ENCODE data around the gene FAM13B.
A peak's percentile ranks its signal among the peaks of the same experiment; 100 is the strongest.
"Not testable (repeated sequence)": the region's sequence is repeated elsewhere in the genome, so short reads cannot be mapped to it uniquely, and the experiment has no call there.

The FAM13B gene

DNA sequence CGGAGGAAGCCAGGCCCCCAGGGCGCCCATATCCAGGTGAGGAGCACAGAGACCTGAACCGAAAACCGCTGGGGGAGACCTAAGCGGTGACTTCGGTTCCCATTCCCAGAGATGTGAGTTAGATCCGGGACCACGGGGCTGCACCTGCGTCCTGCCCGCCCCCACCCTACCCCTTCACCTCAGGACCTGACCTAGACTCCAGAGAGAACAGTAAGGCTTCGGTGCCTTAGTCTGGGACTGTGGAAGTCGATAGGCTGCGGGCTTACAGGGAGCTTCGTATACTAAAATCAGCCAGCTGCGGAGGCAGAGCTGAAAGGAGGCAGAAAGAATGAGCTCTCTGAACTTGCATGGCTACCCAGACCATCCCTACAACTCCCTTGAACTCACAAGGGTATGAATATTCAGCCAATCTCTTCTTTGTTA lies 518 bp upstream of the FAM13B start:
- Histone ChIP-seq H3K9ac (ENCODE audit: low read depth, low read length) (peak overlapping the region; percentile 87), H3K4me1 (ENCODE audit: insufficient read depth, low read length) (no peaks in the 10 kb centered on the region; the same call in 1 of the 2 replicates), H3K27ac (ENCODE audit: low read depth, low read length) (peak overlapping the region; percentile 100), H3K9me3 (ENCODE audit: insufficient read depth, low read depth, low read length) (no peaks in the 10 kb centered on the region), H3K4me3 (ENCODE audit: low read length) (peak overlapping the region; percentile 80), H3K36me3 (ENCODE audit: insufficient read depth, low read length) (no peaks in the 10 kb centered on the region), H3K27me3 (ENCODE audit: insufficient read depth, low read length) (no peaks in the 10 kb centered on the region)
- 3% methylated on average over 15 of the region's 15 CpGs for WGBS

- WGBS = 5% methylated on average over 24 of the region's 24 CpGs
- Histone ChIP-seq H3K27ac (ENCODE audit: low read depth, low read length) (peak overlapping the region; percentile 100), H3K9ac (ENCODE audit: low read depth, low read length) (peak overlapping the region; percentile 98), H3K36me3 (ENCODE audit: insufficient read depth, low read length) (0 out of 2 replicates have a peak, but pooled peaks cover 4% of the 10 kb centered on the region), H3K4me1 (ENCODE audit: insufficient read depth, low read length) (no peaks in the 10 kb centered on the region; the same call in 1 of the 2 replicates), H3K9me3 (ENCODE audit: insufficient read depth, low read depth, low read length) (no peaks in the 10 kb centered on the region), H3K27me3 (ENCODE audit: insufficient read depth, low read length) (no peaks in the 10 kb centered on the region), H3K4me3 (ENCODE audit: low read length) (peak overlapping the region; percentile 80)
Observed at GRCh38 chr5:138032028-138032571, 779 bp downstream of the FAM13B start.

- Histone ChIP-seq H3K9ac (ENCODE audit: low read depth, low read length) (no peak overlapping the region), H3K27me3 (ENCODE audit: insufficient read depth, low read length) (no peaks in the 10 kb centered on the region), H3K36me3 (ENCODE audit: insufficient read depth, low read length) (0 out of 2 replicates have a peak, but pooled peaks cover 4% of the 10 kb centered on the region), H3K4me3 (ENCODE audit: low read length) (no peak overlapping the region), H3K9me3 (ENCODE audit: insufficient read depth, low read depth, low read length) (no peaks in the 10 kb centered on the region), H3K4me1 (ENCODE audit: insufficient read depth, low read length) (no peaks in the 10 kb centered on the region; the same call in 1 of the 2 replicates), H3K27ac (ENCODE audit: low read depth, low read length) (no peak overlapping the region)
- 95% methylated on average over 2 of the region's 2 CpGs for WGBS
Observed at GRCh38 chr5:138029944-138030343, 2.9 kb downstream of the FAM13B start.

DNA sequence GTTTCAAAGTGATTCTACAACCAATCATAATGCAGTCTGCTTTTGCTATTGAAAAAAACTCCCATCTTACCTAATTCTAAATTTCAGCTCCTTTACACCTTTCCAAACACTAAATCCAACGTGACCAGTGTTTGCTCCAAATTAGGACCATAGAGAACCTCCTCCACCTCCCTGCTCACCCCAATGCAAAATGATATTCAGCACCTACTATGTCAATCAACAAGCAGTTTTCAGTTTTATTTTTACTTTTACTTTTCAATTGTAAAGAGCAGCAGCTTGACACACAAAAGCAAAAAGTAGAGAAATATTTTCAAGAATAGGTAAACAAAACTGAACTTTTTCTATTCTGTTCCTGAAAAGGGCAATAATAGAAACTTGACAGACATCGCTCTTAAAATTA lies 3.4 kb downstream of the FAM13B start:
- Histone ChIP-seq H3K36me3 (ENCODE audit: insufficient read depth, low read length) (0 out of 2 replicates have a peak, but pooled peaks cover 4% of the 10 kb centered on the region), H3K4me1 (ENCODE audit: insufficient read depth, low read length) (no peaks in the 10 kb centered on the region; the same call in 1 of the 2 replicates), H3K27ac (ENCODE audit: low read depth, low read length) (no peak overlapping the region), H3K4me3 (ENCODE audit: low read length) (no peak overlapping the region), H3K9me3 (ENCODE audit: insufficient read depth, low read depth, low read length) (no peaks in the 10 kb centered on the region), H3K9ac (ENCODE audit: low read depth, low read length) (no peak overlapping the region), H3K27me3 (ENCODE audit: insufficient read depth, low read length) (no peaks in the 10 kb centered on the region)
- 77% methylated on average over 1 of the region's 2 CpGs for WGBS

- no peaks in the 10 kb centered on the region for H3K9me3 ChIP-seq (ENCODE audit: insufficient read depth, low read depth, low read length)
- no peaks in the 10 kb centered on the region; the same call in 1 of the 2 replicates for H3K4me1 ChIP-seq (ENCODE audit: insufficient read depth, low read length)
- 0 out of 2 replicates have a peak, but pooled peaks cover 4% of the 10 kb centered on the region for H3K36me3 ChIP-seq (ENCODE audit: insufficient read depth, low read length)
- no peak overlapping the region for H3K9ac ChIP-seq (ENCODE audit: low read depth, low read length)
- 95% methylated on average over 5 of the region's 5 CpGs for WGBS
- no peaks in the 10 kb centered on the region for H3K27me3 ChIP-seq (ENCODE audit: insufficient read depth, low read length)
- no peak overlapping the region for H3K27ac ChIP-seq (ENCODE audit: low read depth, low read length)
- no peak overlapping the region for H3K4me3 ChIP-seq (ENCODE audit: low read length)
Observed at GRCh38 chr5:138028971-138029365, 3.9 kb downstream of the FAM13B start.

DNA sequence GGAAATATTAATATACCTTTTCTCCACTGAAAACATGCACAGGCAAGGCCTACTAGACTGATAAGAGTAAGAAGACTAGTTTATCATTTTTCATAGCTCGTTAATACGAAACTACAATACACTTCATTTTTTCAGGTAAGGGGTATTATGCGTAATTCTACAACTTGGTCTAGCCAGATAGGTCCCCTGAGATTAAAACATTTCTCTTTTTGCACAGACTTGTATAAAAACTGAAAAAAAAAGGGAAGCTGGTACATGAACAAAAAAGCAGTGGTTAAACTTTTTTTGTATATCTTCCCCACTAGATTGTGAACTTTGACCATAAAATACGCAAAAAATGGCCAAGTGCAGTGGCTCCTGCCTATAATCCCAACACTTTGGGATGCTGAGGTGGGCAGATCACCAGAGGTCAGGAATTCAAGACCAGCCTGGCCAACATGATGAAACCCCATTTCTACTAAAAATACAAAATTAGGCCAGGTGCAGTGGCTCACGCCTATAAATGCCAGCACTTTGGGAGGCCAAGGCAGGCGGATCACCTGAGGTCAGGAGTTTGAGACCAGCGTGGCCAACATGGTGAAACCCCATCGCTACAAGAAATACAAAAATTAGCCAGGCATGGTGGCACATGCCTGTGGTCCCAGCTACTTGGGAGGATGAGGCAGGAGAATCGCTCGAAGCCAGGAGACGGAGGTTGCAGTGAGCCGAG lies 4.5 kb downstream of the FAM13B start:
- H3K9ac ChIP-seq (ENCODE audit: low read depth, low read length); H3K9me3 ChIP-seq (ENCODE audit: insufficient read depth, low read depth, low read length); H3K27ac ChIP-seq (ENCODE audit: low read depth, low read length); H3K27me3 ChIP-seq (ENCODE audit: insufficient read depth, low read length); H3K4me3 ChIP-seq (ENCODE audit: low read length); H3K36me3 ChIP-seq (ENCODE audit: insufficient read depth, low read length); H3K4me1 ChIP-seq (ENCODE audit: insufficient read depth, low read length): not testable (repeated sequence)
- WGBS = 97% methylated on average over 11 of the region's 12 CpGs

DNA sequence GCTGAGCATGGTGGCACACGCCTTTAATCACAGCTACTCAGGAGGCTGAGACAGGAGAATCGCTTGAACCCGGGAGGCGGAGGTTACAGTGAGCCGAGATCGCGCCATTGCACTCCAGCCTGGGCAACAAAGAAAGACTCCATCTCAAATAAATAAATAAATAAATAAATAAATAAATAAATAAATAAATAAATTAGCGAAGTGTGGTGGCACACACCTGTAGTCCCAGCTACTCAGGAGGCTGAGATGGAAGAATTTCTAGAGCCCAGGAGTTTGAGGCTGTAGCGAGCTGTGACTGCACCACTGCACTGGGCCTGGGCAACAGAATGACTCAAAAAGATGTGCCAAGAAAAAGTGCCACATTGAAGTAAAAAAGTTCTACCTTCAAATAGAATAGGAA lies 6.1 kb downstream of the FAM13B start:
- not testable (repeated sequence) for H3K27me3 ChIP-seq (ENCODE audit: insufficient read depth, low read length); H3K4me1 ChIP-seq (ENCODE audit: insufficient read depth, low read length); H3K4me3 ChIP-seq (ENCODE audit: low read length); H3K36me3 ChIP-seq (ENCODE audit: insufficient read depth, low read length); H3K9ac ChIP-seq (ENCODE audit: low read depth, low read length); H3K9me3 ChIP-seq (ENCODE audit: insufficient read depth, low read depth, low read length); H3K27ac ChIP-seq (ENCODE audit: low read depth, low read length)
- WGBS = 96% methylated on average over 8 of the region's 9 CpGs

DNA sequence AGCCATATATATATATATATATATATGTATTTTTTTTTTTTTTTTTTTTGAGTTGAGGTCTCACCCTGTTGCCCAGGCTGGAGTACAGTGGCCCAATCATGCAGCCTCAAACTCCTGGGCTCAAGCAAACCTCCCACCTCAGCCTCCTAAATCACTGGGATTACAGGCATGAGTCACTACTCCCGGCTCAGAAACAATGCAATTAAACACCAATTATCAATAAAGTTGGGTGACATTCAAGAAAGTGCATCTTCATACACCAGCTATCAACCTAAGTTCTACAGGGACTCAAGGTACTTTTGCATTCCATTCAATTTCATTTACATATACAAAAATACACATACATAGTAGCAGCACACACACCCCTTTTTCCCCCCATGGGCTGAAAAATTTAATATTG lies 7.6 kb downstream of the FAM13B start:
- no peaks in the 10 kb centered on the region for H3K27me3 ChIP-seq (ENCODE audit: insufficient read depth, low read length)
- no peak overlapping the region for H3K9ac ChIP-seq (ENCODE audit: low read depth, low read length)
- WGBS = 88% methylated on average over 1 of the region's 1 CpG
- H3K4me3 ChIP-seq (ENCODE audit: low read length) = no peak overlapping the region
- H3K36me3 ChIP-seq (ENCODE audit: insufficient read depth, low read length) = peaks cover 16% of the 10 kb centered on the region
- H3K4me1 ChIP-seq (ENCODE audit: insufficient read depth, low read length) = peaks cover 8% of the 10 kb centered on the region; the same call in 1 of the 2 replicates
- no peak overlapping the region for H3K27ac ChIP-seq (ENCODE audit: low read depth, low read length)
- H3K9me3 ChIP-seq (ENCODE audit: insufficient read depth, low read depth, low read length) = no peaks in the 10 kb centered on the region

DNA sequence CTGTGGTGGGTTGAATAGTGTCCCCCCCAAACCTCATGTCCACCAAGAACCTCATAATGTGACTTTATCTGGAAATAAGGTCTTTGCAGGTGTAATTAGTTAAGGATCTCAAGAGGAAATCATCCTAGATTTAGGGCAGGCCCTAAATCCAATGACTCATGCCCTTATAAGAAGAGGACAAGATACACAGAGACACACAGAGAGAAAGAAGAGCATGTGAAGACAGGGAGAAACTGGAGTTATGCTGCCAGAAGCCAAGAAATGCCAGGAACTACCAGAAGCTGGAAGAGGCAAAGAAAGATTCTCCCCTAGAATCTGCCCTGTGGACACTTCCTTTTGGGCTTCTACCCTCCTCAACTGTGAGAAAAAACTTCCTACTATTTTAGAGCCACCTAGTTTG lies 8.8 kb downstream of the FAM13B start:
- Histone ChIP-seq H3K27me3 (ENCODE audit: insufficient read depth, low read length) (no peaks in the 10 kb centered on the region), H3K4me1 (ENCODE audit: insufficient read depth, low read length) (peaks cover 8% of the 10 kb centered on the region; the same call in 1 of the 2 replicates), H3K27ac (ENCODE audit: low read depth, low read length) (no peak overlapping the region), H3K9ac (ENCODE audit: low read depth, low read length) (no peak overlapping the region), H3K36me3 (ENCODE audit: insufficient read depth, low read length) (peaks cover 23% of the 10 kb centered on the region), H3K9me3 (ENCODE audit: insufficient read depth, low read depth, low read length) (no peaks in the 10 kb centered on the region), H3K4me3 (ENCODE audit: low read length) (no peak overlapping the region)

- no peaks in the 10 kb centered on the region for H3K9me3 ChIP-seq (ENCODE audit: insufficient read depth, low read depth, low read length)
- H3K4me1 ChIP-seq (ENCODE audit: insufficient read depth, low read length) = peaks cover 8% of the 10 kb centered on the region; the same call in 1 of the 2 replicates
- no peak overlapping the region for H3K27ac ChIP-seq (ENCODE audit: low read depth, low read length)
- no peak overlapping the region for H3K9ac ChIP-seq (ENCODE audit: low read depth, low read length)
- peaks cover 35% of the 10 kb centered on the region for H3K36me3 ChIP-seq (ENCODE audit: insufficient read depth, low read length)
- no peak overlapping the region for H3K4me3 ChIP-seq (ENCODE audit: low read length)
- no peaks in the 10 kb centered on the region for H3K27me3 ChIP-seq (ENCODE audit: insufficient read depth, low read length)
- whole genome bisulfite sequencing = 96% methylated on average over 3 of the region's 3 CpGs
Observed at GRCh38 chr5:138022912-138023311, 10.0 kb downstream of the FAM13B start.

DNA sequence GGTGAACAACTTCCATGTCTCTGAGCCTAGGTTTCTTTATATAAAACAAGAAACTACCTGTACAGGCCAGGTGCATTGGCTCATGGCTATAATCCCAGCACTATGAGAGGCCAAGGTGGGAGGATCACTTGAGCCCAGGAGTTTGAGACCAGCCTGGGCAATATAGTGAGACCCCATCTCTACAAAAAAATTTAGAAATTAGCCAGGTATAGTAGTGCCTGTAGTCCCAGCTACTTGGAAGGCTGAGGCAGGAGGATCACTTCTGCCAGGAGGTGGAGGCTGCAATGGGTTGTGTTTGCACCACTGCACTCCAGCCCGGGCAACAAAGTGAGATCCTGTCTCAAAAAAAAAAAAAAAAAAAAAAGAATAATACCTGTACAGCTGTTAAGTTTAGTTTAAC lies 11.1 kb downstream of the FAM13B start:
- H3K36me3 ChIP-seq (ENCODE audit: insufficient read depth, low read length) = peaks cover 43% of the 10 kb centered on the region
- H3K4me3 ChIP-seq (ENCODE audit: low read length) = no peak overlapping the region
- H3K27me3 ChIP-seq (ENCODE audit: insufficient read depth, low read length) = no peaks in the 10 kb centered on the region
- WGBS = 0% methylated on average over 1 of the region's 1 CpG
- H3K4me1 ChIP-seq (ENCODE audit: insufficient read depth, low read length) = peaks cover 8% of the 10 kb centered on the region; the same call in 1 of the 2 replicates
- H3K9me3 ChIP-seq (ENCODE audit: insufficient read depth, low read depth, low read length) = no peaks in the 10 kb centered on the region
- H3K27ac ChIP-seq (ENCODE audit: low read depth, low read length) = no peak overlapping the region
- H3K9ac ChIP-seq (ENCODE audit: low read depth, low read length) = no peak overlapping the region
